GM19351 (cell line): ENCODE results near the gene SLC9C2.
A peak's percentile ranks its signal among the peaks of the same experiment; 100 is the strongest.
"Not testable (repeated sequence)": the region's sequence is repeated elsewhere in the genome, so short reads cannot be mapped to it uniquely, and the experiment has no call there.

Experiments used
- ATAC-seq: cut with Tn5 transposase; IDR thresholded peaks from one replicate; pipeline ENCODE4 v1.9.1; 2021; ENCODE audit warnings: mild to moderate bottlenecking, moderate library complexity; ENCODE audit not compliant: unreplicated experiment

The SLC9C2 gene

GRCh38 chr1:173580658-173581057 lies 22.2 kb downstream of the SLC9C2 start:
- no peak for ATAC-seq

- no peak for ATAC-seq
These were observed 22.8 kb downstream of the SLC9C2 start for GRCh38 chr1:173580071-173580470.

GRCh38 chr1:173573596-173573995 lies 29.3 kb downstream of the SLC9C2 start:
- ATAC-seq: no peak

- ATAC-seq: no peak
These were observed 30.5 kb downstream of the SLC9C2 start for GRCh38 chr1:173572201-173572873.

- peak; percentile 58 for ATAC-seq
These were observed 32.4 kb downstream of the SLC9C2 start for GRCh38 chr1:173570370-173571007.

- ATAC-seq: no peak
These were observed 34.4 kb downstream of the SLC9C2 start for GRCh38 chr1:173568483-173568882.

GRCh38 chr1:173563846-173564245 lies 39.0 kb downstream of the SLC9C2 start:
- ATAC-seq: not testable (repeated sequence)

GRCh38 chr1:173562813-173563212 lies 40.1 kb downstream of the SLC9C2 start:
- ATAC-seq: no peak

- no peak for ATAC-seq
These were observed 41.6 kb downstream of the SLC9C2 start for GRCh38 chr1:173561263-173561662.

GRCh38 chr1:173560285-173560880 lies 42.5 kb downstream of the SLC9C2 start:
- ATAC-seq: no peak

GRCh38 chr1:173555651-173556305 lies 47.1 kb downstream of the SLC9C2 start:
- no peak for ATAC-seq

GRCh38 chr1:173554541-173555250 lies 48.2 kb downstream of the SLC9C2 start:
- ATAC-seq: no peak

- no peak for ATAC-seq
These were observed 48.8 kb downstream of the SLC9C2 start for GRCh38 chr1:173554089-173554488.

- no peak for ATAC-seq
These were observed 49.6 kb downstream of the SLC9C2 start for GRCh38 chr1:173553312-173553711.

GRCh38 chr1:173551699-173552098 lies 51.2 kb downstream of the SLC9C2 start:
- ATAC-seq: no peak

GRCh38 chr1:173549813-173550212 lies 53.1 kb downstream of the SLC9C2 start:
- no peak for ATAC-seq

GRCh38 chr1:173545688-173546087 lies 57.2 kb downstream of the SLC9C2 start:
- no peak for ATAC-seq

- no peak for ATAC-seq
These were observed 66.6 kb downstream of the SLC9C2 start for GRCh38 chr1:173536223-173536622.

GRCh38 chr1:173532237-173532636 lies 70.6 kb downstream of the SLC9C2 start:
- ATAC-seq: no peak

- no peak for ATAC-seq
These were observed 71.8 kb downstream of the SLC9C2 start for GRCh38 chr1:173530795-173531693.
